HepG2 (cell line): ENCODE data around the gene GBP1. TPM values are rescaled to one million over a fixed set of nuclear protein-coding genes. Genes with fewer than 3 reads are reported as not detected.
"Not testable (repeated sequence)": the region's sequence is repeated elsewhere in the genome, so short reads cannot be mapped to it uniquely, and the experiment has no call there.

Source experiments
- ATAC-seq: fragments of 200-7000 bp; cut with Tn5 transposase; 3 replicates; pipeline ENCODE4 v1.9.1; 2020; ENCODE audit warnings: mild to moderate bottlenecking, moderate library complexity
- BruUV-seq: library from RNA; stranded (reverse); fragments of 400-500 nt; replicated peaks from 2 replicates; lab custom pipeline; 2021; lab: Mats Ljungman, UMichigan
- CTCF ChIA-PET: fragments of 300-600 bp; formaldehyde crosslinking; extraction: SDS; loops from one replicate; lab custom pipeline; 2021; ENCODE audit warnings: low total read pairs, inconsistent platforms, low intra/inter-chr PET ratio; lab: Yijun Ruan, JAX
- POLR2A ChIA-PET: fragments of 350-600 bp; sonication (Branson Sonifier 250); formaldehyde crosslinking; loops from one replicate; lab custom pipeline; 2020; ENCODE audit warnings: antibody characterized with exemption, inconsistent platforms; lab: Yijun Ruan, JAX
- DNase-seq: peaks from one replicate; pipeline ENCODE4 v3.0.0-alpha.2; 2015; ENCODE audit warnings: low spot score
- FAIRE-seq: peaks from 3 replicates; lab custom pipeline; 2011; peaks lifted over from hg19 to GRCh38; lab: Jason Lieb, UNC
- H2AFZ ChIP-seq: one replicate; pipeline ENCODE4 v1.6.1; 2011; ENCODE audit warnings: low read length, inconsistent platforms
- H3K27ac ChIP-seq: fragments of 300-600 bp; 3 replicates; pipeline ENCODE4 v1.8.0; 2011; ENCODE audit warnings: mixed run types, mild to moderate bottlenecking, mixed read lengths, low read length, inconsistent platforms; ENCODE audit not compliant: insufficient read depth; ENCODE audit errors: extremely low read length
- H3K27me3 ChIP-seq, 2 experiments: fragments of 200-600 bp in 1 of 2; 2 replicates in 1 of 2; 3 replicates in 1 of 2; pipeline versions ENCODE4 v1.6.0 to v1.8.0; 2011; ENCODE audit warnings: low read length in 2 of 2, mild to moderate bottlenecking in 2 of 2, moderate library complexity in 2 of 2, inconsistent platforms in 1 of 2; ENCODE audit not compliant: insufficient read depth in 2 of 2, control insufficient read depth in 1 of 2
- H3K36me3 ChIP-seq, 2 experiments: fragments of 200-600 bp in 1 of 2; replicated peaks in 1 of 2; 2 replicates in 1 of 2; 3 replicates in 1 of 2; pipeline versions ENCODE4 v1.5.1 to v1.8.0; 2011; ENCODE audit warnings: low read length in 2 of 2, inconsistent platforms in 1 of 2; ENCODE audit not compliant: insufficient read depth in 2 of 2, control insufficient read depth in 1 of 2
- H3K4me1 ChIP-seq: 2 replicates; pipeline ENCODE4 v1.5.1; 2012; ENCODE audit warnings: low read length, inconsistent platforms; ENCODE audit not compliant: insufficient read depth
- H3K4me2 ChIP-seq: 2 replicates; pipeline ENCODE4 v1.6.0; 2011; ENCODE audit warnings: low read depth, low read length, inconsistent platforms
- H3K4me3 ChIP-seq, 3 experiments: fragments of 200-600 bp in 1 of 3; sonication (generic), shearing (Covaris generic) in 1 of 3; replicated peaks in 1 of 3; 2 replicates each; pipeline ENCODE4 v1.5.1; 2011 to 2016; ENCODE audit warnings: low read length in 3 of 3, inconsistent platforms in 2 of 3, low read depth in 2 of 3, mild to moderate bottlenecking in 2 of 3, control low read depth in 1 of 3, mixed read lengths in 1 of 3; ENCODE audit not compliant: insufficient read depth in 1 of 3
- H3K79me2 ChIP-seq: one replicate; pipeline ENCODE4 v1.6.1; 2011; ENCODE audit warnings: low read length, inconsistent platforms; ENCODE audit not compliant: insufficient read depth
- H3K9ac ChIP-seq: 2 replicates; pipeline ENCODE4 v1.6.0; 2011; ENCODE audit warnings: mild to moderate bottlenecking, low read depth, low read length, inconsistent platforms; ENCODE audit not compliant: insufficient read depth
- H3K9me3 ChIP-seq: 2 replicates; pipeline ENCODE4 v1.5.1; 2012; ENCODE audit warnings: mild to moderate bottlenecking, low read length
- H4K20me1 ChIP-seq: 2 replicates; pipeline ENCODE4 v1.6.0; 2011; ENCODE audit warnings: inconsistent platforms, mild to moderate bottlenecking, low read length, moderate library complexity; ENCODE audit not compliant: insufficient read depth
- MIER2 ChIP-seq: IDR thresholded peaks from 2 replicates; pipeline ENCODE4 v1.6.1; 2016; ENCODE audit warnings: missing biosample characterization, missing genetic modification reagents
- NPAS2 ChIP-seq: sonication (generic); formaldehyde crosslinking; IDR thresholded peaks from 2 replicates; pipeline ENCODE4 v1.8.0; 2022; ENCODE audit warnings: mild to moderate bottlenecking, missing genetic modification reagents, borderline replicate concordance
- RXRA ChIP-seq: sonication (generic); formaldehyde crosslinking; IDR thresholded peaks from 2 replicates; pipeline ENCODE4 v1.5.1; 2020; ENCODE audit warnings: missing genetic modification reagents
- ZFP91 ChIP-seq: sonication (generic); formaldehyde crosslinking; IDR thresholded peaks from 2 replicates; pipeline ENCODE4 v1.9.0; 2022; ENCODE audit warnings: missing genetic modification reagents, mild to moderate bottlenecking, borderline replicate concordance
- WGBS: methylation state at CpG from one replicate; pipeline ENCODE4 v1.1.6; 2017; ENCODE audit warnings: low lambda C conversion rate; 5-methylcytosine and 5-hydroxymethylcytosine counted together
- in situ Hi-C: cut with HindIII; loops from 2 replicates; pipeline ENCODE4 v1.10.0; 2017; ENCODE audit warnings: low pct_unique_long_range_greater_than_20kb; ENCODE audit not compliant: extremely low pct_ligation_motif_present
- intact Hi-C: fragments of 100-400 bp; cut with micrococcal nuclease; formaldehyde crosslinking; loops from one replicate; pipeline ENCODE4 v1.10.0; 2022; ENCODE audit not compliant: unreplicated experiment
- polyA plus RNA-seq, 8 experiments: library from polyadenylated mRNA; depleted of rRNA in 3 of 8; stranded (reverse) in 7 of 8; unstranded in 1 of 8; fragments of >200 nt; fragmentation: Illumina TruSeq in 4 of 8; extraction: Trizol in 4 of 8; gene quantifications; 2 replicates each; pipeline versions ENCODE4 v1.2.1 to v1.2.3, GENCODE V29; 2011 to 2016; ENCODE audit warnings: low read depth in 4 of 8, missing spikeins in 1 of 8, mixed read lengths in 1 of 8; ENCODE audit not compliant: insufficient read depth in 1 of 8
- total RNA-seq, 5 experiments: library from RNA; depleted of rRNA; stranded (reverse); fragments of >200 nt; fragmentation: Illumina TruSeq; extraction: Trizol; gene quantifications; 2 replicates each; pipeline ENCODE4 v1.2.3, GENCODE V29; 2016; ENCODE audit warnings: low read depth in 1 of 5

The GBP1 gene
- total and polyA plus RNA-seq, 2 of the 13 experiments (the other 11 are each of a cell fraction or from before 2014, with no cell fraction given) = 0.62 to 2.3 TPM

GRCh38 chr1:89047734-89048133, 17.3 kb downstream of the GBP1 start:
- BruUV-seq = no TSS peak
- TF ChIP-seq RXRA (CRISPR knock-in tag) (no peak), ZFP91 (CRISPR knock-in tag) (no peak), MIER2 (CRISPR knock-in tag) (no peak), NPAS2 (CRISPR knock-in tag) (no peak)
- Histone ChIP-seq H3K9ac (no peak overlapping the region), H3K9me3 (peaks cover 13% of the 10 kb centered on the region), H3K27me3 (no peaks in the 10 kb centered on the region), H3K36me3 (no peaks in the 10 kb centered on the region), H2AFZ (no peak overlapping the region), H3K4me2 (no peak overlapping the region), H3K4me1 (peaks cover 36% of the 10 kb centered on the region), H3K4me3 (no peak overlapping the region), H4K20me1 (no peaks in the 10 kb centered on the region), H3K27ac (no peak overlapping the region), H3K79me2 (no peaks in the 10 kb centered on the region)
- ChIA-PET POLR2A (no interaction called here), CTCF (no interaction called here)
- ATAC-seq (no peak), DNase-seq (no peak), FAIRE-seq (no peak)
- WGBS = 79% methylated on average over 3 of the region's 3 CpGs
- in situ Hi-C loops = no loop called here
- intact Hi-C loops = no loop called here

- H3K36me3 ChIP-seq, DNase-seq, H3K27ac ChIP-seq, H4K20me1 ChIP-seq, H3K9ac ChIP-seq, CTCF ChIA-PET, H3K27me3 ChIP-seq, H3K79me2 ChIP-seq, BruUV-seq, intact Hi-C loops, H3K4me2 ChIP-seq, ATAC-seq, H2AFZ ChIP-seq, FAIRE-seq, in situ Hi-C loops, H3K4me3 ChIP-seq: not testable (repeated sequence)
- 92% methylated on average over 6 of the region's 6 CpGs for WGBS
- H3K9me3 ChIP-seq = peaks cover 18% of the 10 kb centered on the region
- peaks cover 36% of the 10 kb centered on the region for H3K4me1 ChIP-seq
- POLR2A ChIA-PET = interaction anchor here (1.5 kb wide), 1 partner anchor 9 kb away, joined by 4 read pairs; no protein-coding TSS in a partner anchor
Observed at GRCh38 chr1:89046318-89047183, 18.5 kb downstream of the GBP1 start.
